ENCODE measurements around the gene SERPIND1. TPM values are rescaled to one million over a fixed set of nuclear protein-coding genes. Genes with fewer than 3 reads are reported as not detected.

SERPIND1 gene
- total and polyA plus RNA-seq, 2 donors from 2014 or later = not detected

- no peaks in the 10 kb centered on the region for H3K4me1 ChIP-seq (ENCODE audit: control insufficient read depth in 2 of 3, insufficient read depth in 2 of 3, low read depth in 1 of 3, low read length in 3 of 3)
- H3K9me3 ChIP-seq (ENCODE audit: control insufficient read depth in 2 of 3, insufficient read depth in 1 of 3, low read length in 3 of 3) = no peaks in the 10 kb centered on the region
- intact Hi-C loops (cut with DNase I) = no loop called here
- H3K9ac ChIP-seq (ENCODE audit: low read length in 3 of 3) = no peak overlapping the region
- H3K36me3 ChIP-seq (ENCODE audit: control insufficient read depth in 2 of 3, insufficient read depth in 3 of 3, low read length in 3 of 3) = peaks cover 2 to 41% (median 14%) of the 10 kb centered on the region in 3 donors
- H3K27me3 ChIP-seq (ENCODE audit: control insufficient read depth, insufficient read depth, low read length) = no peaks in the 10 kb centered on the region
- no peak overlapping the region for H3K4me3 ChIP-seq (ENCODE audit: low read length in 3 of 3)
- DNase-seq = no peak
- H3K27ac ChIP-seq (ENCODE audit: low read depth in 2 of 2, low read length in 2 of 2) = no peak overlapping the region
- TF ChIP-seq CTCF (IDR thresholded peaks at IDR 0.05; ENCODE audit: borderline replicate concordance, extremely low read depth, insufficient read depth) = no peak
- no peak for FAIRE-seq
Measured at GRCh38 chr22:20745119-20745518, 28.8 kb upstream of the SERPIND1 start.

DNA sequence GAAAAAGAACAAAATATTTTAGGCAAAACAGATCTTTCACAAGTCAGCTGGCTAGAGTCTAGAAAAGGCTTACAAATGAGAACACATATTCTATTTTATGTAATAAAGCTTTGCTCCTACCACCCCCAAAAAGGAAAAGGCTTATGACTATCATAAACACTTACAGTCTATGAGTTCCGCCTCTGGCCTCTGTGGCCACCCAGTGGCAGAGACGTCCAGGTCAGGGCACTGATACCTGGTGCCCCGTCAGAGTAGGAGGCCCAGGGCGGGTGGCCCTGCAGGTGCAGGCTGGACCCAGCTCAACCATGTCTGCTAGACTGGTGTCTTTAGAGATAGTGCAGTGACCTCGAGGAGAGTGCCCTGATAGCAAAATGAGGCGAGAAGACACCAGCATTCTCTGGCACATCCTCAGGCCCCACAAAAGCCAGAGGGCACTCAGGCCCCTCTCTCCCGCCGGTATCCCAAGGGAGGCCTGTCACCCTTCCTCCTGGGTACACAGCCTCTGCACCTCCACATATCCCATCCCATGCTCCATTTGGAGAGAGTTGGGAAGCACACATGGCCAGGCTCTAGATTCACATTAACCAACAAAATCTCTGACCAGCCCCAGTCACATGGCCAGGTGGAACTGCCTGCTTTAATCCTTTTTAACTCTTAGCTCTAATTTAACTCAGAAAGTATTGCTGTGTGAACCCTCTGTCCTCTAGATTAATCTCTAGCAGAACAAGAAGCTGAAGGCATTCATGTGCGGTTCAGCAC, 27.3 kb upstream of the SERPIND1 start:
- no peaks in the 10 kb centered on the region for H3K9me3 ChIP-seq (ENCODE audit: control insufficient read depth in 2 of 3, insufficient read depth in 1 of 3, low read length in 3 of 3)
- no peaks in the 10 kb centered on the region for H3K4me1 ChIP-seq (ENCODE audit: control insufficient read depth in 2 of 3, insufficient read depth in 2 of 3, low read depth in 1 of 3, low read length in 3 of 3)
- intact Hi-C loops (cut with DNase I) = no loop called here
- H3K27ac ChIP-seq (ENCODE audit: low read depth in 2 of 2, low read length in 2 of 2) = no peak overlapping the region
- H3K36me3 ChIP-seq (ENCODE audit: control insufficient read depth in 2 of 3, insufficient read depth in 3 of 3, low read length in 3 of 3) = peaks cover 2 to 44% (median 26%) of the 10 kb centered on the region in 3 donors
- H3K9ac ChIP-seq (ENCODE audit: low read length in 3 of 3) = no peak overlapping the region
- no peak for FAIRE-seq
- no peak for TF ChIP-seq CTCF (IDR thresholded peaks at IDR 0.05; ENCODE audit: borderline replicate concordance, extremely low read depth, insufficient read depth)
- no peaks in the 10 kb centered on the region for H3K27me3 ChIP-seq (ENCODE audit: control insufficient read depth, insufficient read depth, low read length)
- H3K4me3 ChIP-seq (ENCODE audit: low read length in 3 of 3) = no peak overlapping the region
- DNase-seq = no peak

- Histone ChIP-seq H3K4me1 (ENCODE audit: control insufficient read depth in 2 of 3, insufficient read depth in 2 of 3, low read depth in 1 of 3, low read length in 3 of 3) (no peaks in the 10 kb centered on the region), H3K4me3 (ENCODE audit: low read length in 3 of 3) (no peak overlapping the region), H3K36me3 (ENCODE audit: control insufficient read depth in 2 of 3, insufficient read depth in 3 of 3, low read length in 3 of 3) (peaks cover 2 to 45% (median 32%) of the 10 kb centered on the region in 3 donors), H3K9ac (ENCODE audit: low read length in 3 of 3) (no peak overlapping the region), H3K9me3 (ENCODE audit: control insufficient read depth in 2 of 3, insufficient read depth in 1 of 3, low read length in 3 of 3) (no peaks in the 10 kb centered on the region), H3K27ac (ENCODE audit: low read depth in 2 of 2, low read length in 2 of 2) (no peak overlapping the region), H3K27me3 (ENCODE audit: control insufficient read depth, insufficient read depth, low read length) (no peaks in the 10 kb centered on the region)
- intact Hi-C loops (cut with DNase I) = no loop called here
- TF ChIP-seq CTCF (IDR thresholded peaks at IDR 0.05; ENCODE audit: borderline replicate concordance, extremely low read depth, insufficient read depth) = no peak
- FAIRE-seq (no peak), DNase-seq (no peak)
Measured at GRCh38 chr22:20747223-20747622, 26.7 kb upstream of the SERPIND1 start.
